NCI-H2196 treated with DMSO at 0.1 percent for 48 hours (cell line): ENCODE measurements around the gene RHBDL1.
A peak's percentile ranks its signal among the peaks of the same experiment; 100 is the strongest.

Source experiments
- DNase-seq: peaks from one replicate; lab custom pipeline; 2025; ENCODE audit not compliant: unreplicated experiment; lab: John Stamatoyannopoulos, UW

The RHBDL1 gene

GRCh38 chr16:717450-718245 lies 42.2 kb downstream of the RHBDL1 start:
- DNase-seq: no peak

DNA sequence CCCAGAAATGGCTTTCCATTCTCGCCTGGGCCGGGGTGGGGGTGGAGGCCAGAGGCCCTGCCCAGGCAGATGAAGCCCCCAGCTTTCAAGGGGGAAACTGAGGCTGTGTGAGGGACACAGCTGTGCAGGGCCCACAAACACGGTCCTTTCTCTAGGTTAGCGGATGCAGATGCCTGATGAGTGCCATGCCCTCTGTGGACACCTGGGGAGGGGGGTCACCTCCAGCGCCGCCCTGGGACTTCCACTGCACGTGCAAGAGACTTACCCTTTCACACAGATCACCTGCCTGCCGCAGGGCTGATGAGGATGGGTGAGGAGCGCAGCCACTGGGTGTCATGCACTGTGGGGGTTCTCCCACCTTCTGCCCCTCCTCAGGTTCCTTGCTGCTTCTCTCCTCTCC lies 42.9 kb downstream of the RHBDL1 start:
- no peak for DNase-seq

DNA sequence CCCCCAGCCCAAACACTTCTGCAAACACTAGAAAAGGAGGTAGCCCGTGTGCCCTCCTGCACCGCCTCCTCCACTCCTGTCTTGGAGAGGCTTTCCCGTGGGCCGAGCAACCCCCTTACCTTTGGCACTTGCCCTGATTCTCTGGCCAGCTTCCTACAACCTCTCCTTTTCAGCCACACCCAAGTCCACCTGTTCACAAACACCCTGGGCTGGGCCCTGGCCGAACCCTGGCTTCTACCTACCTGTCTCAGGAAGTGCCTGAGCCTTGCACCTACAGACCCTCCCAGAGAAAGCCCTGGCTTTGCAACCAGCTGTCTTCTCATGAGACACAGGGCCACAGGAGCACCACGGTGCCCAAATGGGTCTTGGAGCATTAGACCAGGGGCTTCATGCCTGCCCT lies 43.5 kb downstream of the RHBDL1 start:
- DNase-seq: no peak

GRCh38 chr16:719815-720446 lies 44.5 kb downstream of the RHBDL1 start:
- DNase-seq: peak; percentile 35

GRCh38 chr16:720447-720989 lies 45.0 kb downstream of the RHBDL1 start:
- DNase-seq: peak; percentile 76

DNA sequence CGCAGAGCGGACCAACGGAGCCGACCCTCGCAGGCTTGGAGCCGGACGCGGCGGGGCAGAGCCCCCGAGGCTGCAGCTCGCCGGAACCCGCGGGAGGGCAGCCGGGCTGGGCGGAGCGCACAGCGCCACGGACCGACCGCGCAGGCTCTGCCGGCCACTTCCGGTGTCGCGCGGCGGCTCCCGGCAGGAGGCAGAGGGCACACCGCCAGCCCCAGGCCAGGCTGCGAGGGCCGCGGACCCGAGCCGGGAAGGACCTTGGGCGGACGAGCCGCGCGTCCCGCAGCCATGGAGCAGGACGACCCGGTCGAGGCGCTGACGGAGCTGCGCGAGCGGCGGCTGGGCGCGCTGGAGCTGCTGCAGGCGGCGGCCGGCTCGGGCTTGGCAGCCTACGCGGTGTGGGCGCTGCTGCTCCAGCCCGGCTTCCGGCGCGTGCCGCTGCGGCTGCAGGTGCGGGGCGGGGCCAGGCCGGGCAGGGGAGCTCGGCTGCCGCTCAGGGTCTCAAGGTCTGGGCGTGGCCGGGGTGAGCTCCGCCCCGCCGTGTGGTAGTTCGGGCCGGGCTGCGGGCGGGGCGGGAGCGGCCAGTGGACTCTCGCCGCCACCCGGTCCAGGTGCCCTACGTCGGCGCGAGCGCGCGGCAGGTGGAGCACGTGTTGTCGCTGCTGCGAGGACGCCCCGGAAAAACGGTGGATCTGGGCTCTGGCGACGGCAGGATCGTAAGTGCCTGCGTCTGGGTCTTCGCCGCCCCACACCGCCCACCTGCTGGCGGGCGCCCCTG lies 45.7 kb downstream of the RHBDL1 start, which contains the start of gene ANTKMT:
ANTKMT (plus strand) TSS at position 157 of the 775 bp plus-strand sequence; CDS start at position 286, 129 bp downstream.
- peak; percentile 93 for DNase-seq

DNA sequence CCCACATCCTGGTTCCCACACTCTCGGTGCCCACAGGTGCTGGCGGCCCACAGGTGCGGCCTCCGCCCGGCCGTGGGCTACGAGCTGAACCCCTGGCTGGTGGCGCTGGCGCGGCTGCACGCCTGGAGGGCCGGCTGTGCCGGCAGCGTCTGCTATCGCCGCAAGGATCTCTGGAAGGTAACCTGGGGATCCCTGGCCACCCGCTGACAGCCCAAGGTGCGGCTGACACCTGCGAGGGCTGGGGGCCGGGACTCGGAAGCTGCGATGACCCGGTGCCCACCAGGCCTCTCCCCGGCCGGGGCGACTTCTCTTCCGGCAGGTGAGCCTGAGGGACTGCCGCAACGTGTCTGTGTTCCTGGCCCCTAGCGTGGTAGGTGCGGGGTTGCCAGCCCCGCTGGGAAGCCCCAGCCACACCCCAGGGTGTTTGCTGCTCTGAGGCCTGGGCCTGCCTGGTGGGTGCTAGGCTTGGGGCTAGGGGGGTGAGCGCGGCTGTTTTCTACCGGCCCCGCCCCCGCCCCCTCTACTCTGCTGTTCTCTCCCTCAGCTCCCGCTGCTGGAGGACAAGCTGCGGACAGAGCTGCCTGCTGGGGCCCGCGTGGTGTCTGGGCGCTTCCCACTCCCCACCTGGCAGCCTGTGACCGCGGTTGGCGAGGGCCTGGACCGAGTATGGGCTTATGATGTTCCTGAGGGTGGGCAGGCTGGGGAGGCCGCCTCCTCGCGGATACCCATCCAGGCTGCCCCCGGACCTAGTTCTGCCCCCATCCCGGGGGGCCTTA lies 46.5 kb downstream of the RHBDL1 start:
- DNase-seq: no peak

DNA sequence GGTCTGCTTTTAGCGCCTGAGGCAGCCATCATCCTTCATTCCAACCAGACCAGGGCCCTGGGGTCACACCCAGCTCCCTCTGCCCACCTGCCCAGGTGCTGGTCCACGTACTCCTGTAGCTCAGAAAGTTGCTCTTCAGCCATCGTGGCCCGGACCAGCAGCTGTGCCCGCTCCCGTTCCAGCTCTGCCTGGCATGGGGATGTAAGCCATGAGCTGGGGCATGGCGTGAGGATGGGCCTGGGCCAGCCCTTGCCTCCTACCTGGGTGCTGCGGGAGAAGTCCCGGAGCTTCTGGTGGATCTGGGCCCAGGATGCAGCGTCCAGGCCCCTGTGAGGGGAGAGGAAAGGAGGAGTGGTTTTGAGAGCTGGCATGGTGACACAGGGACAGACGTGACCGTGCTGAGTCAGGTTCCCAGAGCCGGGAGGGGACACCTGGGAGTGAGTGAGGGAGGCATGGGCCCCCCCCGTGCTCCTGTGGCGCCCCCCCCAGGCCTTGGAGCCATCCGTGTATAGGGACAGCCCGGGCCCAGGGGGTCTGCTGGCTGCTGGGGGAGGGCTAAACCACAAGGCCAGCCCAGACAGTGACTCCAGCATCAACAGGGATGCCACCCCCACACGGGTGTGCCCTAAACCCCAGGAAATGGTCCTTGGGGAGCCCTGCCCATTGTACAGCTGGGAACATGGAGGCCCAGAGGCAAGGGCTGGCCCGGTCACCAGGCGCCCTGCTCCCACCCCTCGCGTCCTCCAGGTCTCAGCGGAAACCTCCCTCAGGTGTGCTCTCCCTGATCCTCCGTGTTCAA lies 47.6 kb downstream of the RHBDL1 start:
- DNase-seq: no peak

DNA sequence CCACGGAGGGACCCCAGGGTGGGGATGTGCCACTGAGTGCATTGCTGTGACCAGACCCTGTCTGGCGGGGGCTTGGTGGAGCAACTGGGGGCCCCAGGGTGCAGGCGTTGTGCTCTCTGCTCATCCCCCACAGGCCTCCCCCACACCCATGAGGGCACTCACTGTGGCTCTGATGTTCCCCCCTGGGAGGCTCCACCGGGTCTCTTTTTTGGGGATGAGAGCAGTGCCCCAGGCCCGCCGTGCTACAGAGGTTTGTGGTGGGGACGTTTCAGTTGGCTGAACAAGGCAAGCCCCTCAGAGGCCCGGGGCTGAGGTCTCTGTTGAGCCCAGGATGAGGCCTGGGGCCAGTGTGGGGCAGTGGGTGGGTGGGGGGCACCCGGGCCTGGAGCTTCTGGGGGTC lies 48.2 kb downstream of the RHBDL1 start:
- DNase-seq: no peak

DNA sequence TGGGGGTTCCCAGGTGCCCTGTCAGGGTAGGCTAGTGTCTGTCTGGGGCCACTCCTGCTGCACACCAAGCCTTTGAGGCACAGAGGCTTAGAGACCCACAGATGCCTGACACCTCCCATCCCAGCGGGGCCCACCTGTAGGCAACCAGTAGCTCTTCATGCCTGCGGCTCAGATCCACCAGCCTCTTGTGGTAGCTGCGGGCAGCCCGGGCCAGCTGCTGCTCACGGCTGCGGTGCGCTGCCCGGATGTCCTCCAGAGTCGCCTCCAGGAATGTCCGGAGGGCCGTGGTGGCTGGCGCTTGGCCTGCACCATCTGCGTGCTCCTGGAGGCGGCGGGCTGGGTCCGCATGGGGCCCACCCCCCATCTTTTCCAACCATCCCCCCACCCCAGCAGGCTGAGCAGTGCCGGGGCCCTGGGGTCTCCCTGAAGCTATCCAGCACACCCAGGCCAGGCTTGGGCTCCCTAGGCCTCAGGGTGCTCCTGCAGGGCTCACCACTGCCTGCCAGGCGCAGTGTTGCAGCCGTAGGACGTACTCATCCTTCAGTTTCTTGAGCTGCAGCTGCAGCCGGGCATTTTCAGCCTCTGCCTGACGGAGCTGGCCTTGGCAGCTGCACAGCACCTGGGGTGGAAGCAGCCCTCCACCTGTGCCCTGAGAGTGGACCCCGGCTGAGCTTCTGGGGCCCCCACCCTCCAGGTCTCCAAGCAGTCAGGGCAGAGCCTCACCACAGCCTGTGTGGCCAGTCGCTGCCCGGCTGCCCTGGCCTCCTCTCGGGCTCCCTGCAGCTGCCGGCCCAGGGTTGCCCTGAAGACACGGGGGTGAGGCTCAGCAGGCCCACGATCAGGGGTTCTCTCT lies 48.9 kb downstream of the RHBDL1 start:
- DNase-seq: no peak

DNA sequence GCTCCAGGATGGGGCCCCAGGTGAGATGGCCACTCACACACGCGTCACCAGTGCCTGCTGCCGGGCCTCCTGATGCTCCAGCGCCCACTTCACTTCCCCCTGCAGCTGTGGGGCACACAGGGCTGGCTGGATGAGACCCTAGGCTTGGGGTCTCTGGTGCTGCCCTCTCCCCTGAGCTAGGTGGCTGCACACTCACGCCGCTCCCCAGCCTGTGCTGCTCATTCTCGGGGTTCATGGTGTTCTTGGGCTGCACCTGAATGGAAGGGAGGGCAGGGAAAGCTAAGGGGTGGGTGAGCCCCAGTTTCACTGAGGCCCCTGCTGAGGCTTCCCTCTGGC lies 49.5 kb downstream of the RHBDL1 start:
- DNase-seq: no peak

DNA sequence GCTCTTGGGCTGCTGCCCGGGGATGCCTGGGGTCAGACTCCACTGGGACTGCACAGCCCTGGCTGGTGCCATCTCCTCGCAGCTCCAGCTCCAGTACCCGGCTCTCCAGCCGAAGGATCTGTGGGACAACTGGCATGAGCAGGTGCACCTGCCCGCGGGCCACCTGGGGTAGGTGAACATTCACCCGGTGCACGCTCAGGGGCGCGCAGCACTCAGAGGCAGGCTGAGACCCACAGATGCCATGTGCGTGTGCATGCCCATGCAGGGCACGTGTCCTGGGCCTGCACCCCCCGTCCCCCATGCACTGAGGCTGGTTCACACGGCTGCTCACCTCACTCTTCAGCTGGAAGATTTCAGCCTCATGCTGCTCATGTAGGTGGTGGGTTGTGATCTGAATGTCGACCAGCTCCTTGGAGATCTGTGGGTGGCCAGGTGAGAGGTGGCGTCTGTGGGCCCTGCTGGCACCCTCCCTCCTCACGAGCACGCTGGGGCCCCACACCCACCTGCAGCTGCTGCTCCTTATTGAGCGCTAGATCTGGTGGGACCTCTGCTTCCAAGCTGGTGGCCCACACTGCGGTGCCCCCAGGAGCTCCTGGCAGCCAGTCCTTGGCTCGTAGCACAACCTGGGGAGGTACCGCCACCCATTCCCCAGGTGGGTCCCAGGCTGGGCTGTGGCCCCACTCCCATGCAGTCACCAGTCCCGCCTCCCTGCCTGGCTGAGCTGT lies 50.2 kb downstream of the RHBDL1 start:
- DNase-seq: no peak

DNA sequence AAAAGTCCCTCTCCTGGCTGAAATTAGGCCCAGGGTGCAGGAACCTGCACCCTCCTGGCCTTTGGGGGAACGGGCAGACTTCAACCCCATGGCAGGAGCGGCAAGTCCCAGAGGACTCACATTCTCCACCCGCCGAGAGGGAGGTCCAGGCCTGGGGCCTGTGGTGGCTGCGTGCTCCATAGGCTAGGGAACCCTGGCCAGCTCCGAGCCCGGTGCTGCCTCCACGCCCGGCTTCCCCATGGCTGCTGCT lies 50.6 kb downstream of the RHBDL1 start:
- no peak for DNase-seq

DNA sequence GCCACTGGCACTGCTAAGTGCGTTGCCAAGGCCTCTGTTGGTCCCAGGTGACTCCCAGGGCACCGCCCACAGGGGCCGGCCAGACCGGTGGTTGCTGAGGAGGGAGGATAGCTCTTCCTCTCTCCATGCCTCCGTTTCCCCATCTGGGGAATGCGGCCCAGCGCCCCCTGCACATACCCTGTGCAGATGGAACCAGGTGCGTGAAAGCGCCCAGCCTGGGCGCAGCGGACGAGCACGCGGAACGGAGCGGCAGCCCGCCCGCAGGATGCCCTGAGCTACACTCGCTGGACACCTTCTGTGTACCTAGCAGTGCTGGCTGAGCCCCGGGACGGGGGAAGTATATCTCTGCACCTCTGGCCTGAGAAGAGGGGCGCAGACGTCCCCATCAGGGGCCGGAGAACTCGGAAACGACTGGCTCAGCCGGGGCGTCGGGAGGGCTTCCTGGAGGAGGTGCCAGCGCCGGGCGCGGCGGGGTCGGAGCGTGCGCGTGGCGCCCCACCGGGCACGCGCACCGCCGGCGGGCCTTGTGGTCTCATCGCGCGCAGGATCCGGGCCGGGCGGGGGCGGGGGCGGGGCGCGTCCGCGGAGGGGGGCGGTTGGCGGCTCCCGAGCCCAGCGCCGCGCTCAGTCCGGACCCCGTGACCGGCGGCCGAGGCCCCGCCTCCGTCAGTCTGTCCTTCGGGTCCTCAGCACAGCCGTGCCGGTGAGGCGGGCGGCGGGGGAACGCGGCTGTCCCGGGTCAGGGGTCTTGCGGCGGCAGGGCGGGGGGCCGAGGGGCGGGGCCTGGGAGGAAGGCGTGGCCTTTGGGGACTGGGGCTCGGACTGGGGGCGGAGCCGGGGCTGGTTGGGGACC lies 51.2 kb downstream of the RHBDL1 start, which contains the start of the genes CCDC78 and HAGHL:
CCDC78 (minus strand) TSS at position 6 of the 853 bp plus-strand sequence. CDS start 76 bp downstream, outside the sequence.
HAGHL (plus strand) TSS at position 669 of the 853 bp plus-strand sequence. CDS start 404 bp downstream, outside the sequence.
- DNase-seq: no peak

DNA sequence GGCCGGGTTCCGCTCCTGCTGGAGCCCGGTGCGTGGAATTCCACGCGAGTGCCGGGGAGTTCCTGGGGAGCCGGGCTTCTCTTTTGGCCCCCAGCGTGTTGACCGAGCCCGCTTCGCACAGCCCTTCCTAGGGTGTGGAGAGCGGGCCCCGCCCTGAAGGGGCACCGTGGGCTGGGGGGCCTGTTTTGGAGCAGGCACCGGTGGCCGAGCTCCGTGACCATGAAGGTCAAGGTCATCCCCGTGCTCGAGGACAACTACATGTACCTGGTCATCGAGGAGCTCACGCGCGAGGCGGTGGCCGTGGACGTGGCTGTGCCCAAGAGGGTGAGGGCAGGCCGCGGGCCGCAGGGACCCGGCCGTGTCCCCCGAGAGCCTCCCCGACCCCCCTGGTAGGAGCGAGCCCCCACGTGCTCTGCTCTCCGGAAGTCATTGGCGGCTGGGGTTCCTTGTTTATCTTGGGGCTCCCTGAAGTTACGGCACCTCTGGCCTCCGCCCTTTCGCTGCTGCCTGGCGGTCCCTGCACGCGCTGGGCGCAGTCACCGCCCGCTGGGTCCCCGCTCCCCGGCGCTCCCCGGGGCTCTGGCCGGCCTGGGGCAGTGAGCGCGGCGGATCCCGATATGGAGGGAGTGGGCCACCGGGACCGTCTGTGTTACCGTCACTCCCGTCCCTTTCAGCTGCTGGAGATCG lies 52.0 kb downstream of the RHBDL1 start:
- no peak for DNase-seq
